ENCODE results near the gene MSI2.

Gene MSI2

GRCh38 chr17:57624386-57624785 is 368.1 kb downstream of the MSI2 start:
- H3K4me2 ChIP-seq (ENCODE audit: low read depth, low read length, poor library complexity, severe bottlenecking): no peak overlapping the region
- H3F3A ChIP-seq (ENCODE audit: low read depth): no peaks in the 10 kb centered on the region
- no peaks in the 10 kb centered on the region for H3K27me3 ChIP-seq (ENCODE audit: insufficient read depth, low read length, poor library complexity, severe bottlenecking)
- no peaks in the 10 kb centered on the region for H3K4me1 ChIP-seq (ENCODE audit: insufficient read depth, low read length, poor library complexity, severe bottlenecking)
- H3K4me3 ChIP-seq (ENCODE audit: low read length, poor library complexity, severe bottlenecking): no peak overlapping the region
- no peak overlapping the region for H2AFZ ChIP-seq (ENCODE audit: low read length)
- peaks cover 97% of the 10 kb centered on the region; the same call in 1 of the 2 replicates for H3K36me3 ChIP-seq (ENCODE audit: insufficient read depth, low read length)
- no peaks in the 10 kb centered on the region for H3K9me2 ChIP-seq (replicated peaks; ENCODE audit: low read depth, low read length)
- H3K9ac ChIP-seq (ENCODE audit: low read depth, low read length, poor library complexity, severe bottlenecking): no peak overlapping the region
- no peaks in the 10 kb centered on the region for H3K9me3 ChIP-seq (ENCODE audit: insufficient read depth, low read depth, low read length)
- peaks cover 5% of the 10 kb centered on the region for H4K20me1 ChIP-seq (ENCODE audit: insufficient read depth, low read length, poor library complexity, severe bottlenecking)
- TF ChIP-seq CTCF (conservative IDR thresholded peaks at IDR 0.05; ENCODE audit: low read length) (no peak), EZH2phosphoT487 (IDR thresholded peaks at IDR 0.05; ENCODE audit: borderline replicate concordance) (no peak)
- H3K79me2 ChIP-seq (ENCODE audit: insufficient read depth, low read length): no peaks in the 10 kb centered on the region

- no peaks in the 10 kb centered on the region for H3K9me2 ChIP-seq (replicated peaks; ENCODE audit: low read depth, low read length)
- TF ChIP-seq CTCF (conservative IDR thresholded peaks at IDR 0.05; ENCODE audit: low read length): no peak
- no peaks in the 10 kb centered on the region for H3K9me3 ChIP-seq (ENCODE audit: insufficient read depth, low read depth, low read length)
- H3K4me3 ChIP-seq (ENCODE audit: low read length, poor library complexity, severe bottlenecking): no peak overlapping the region
- no peaks in the 10 kb centered on the region for H3K27me3 ChIP-seq (ENCODE audit: insufficient read depth, low read length, poor library complexity, severe bottlenecking)
- H3F3A ChIP-seq (ENCODE audit: low read depth): no peaks in the 10 kb centered on the region
- H3K36me3 ChIP-seq (ENCODE audit: insufficient read depth, low read length): peaks cover 97% of the 10 kb centered on the region; the same call in 1 of the 2 replicates
- H3K4me1 ChIP-seq (ENCODE audit: insufficient read depth, low read length, poor library complexity, severe bottlenecking): no peaks in the 10 kb centered on the region
- no peaks in the 10 kb centered on the region for H3K79me2 ChIP-seq (ENCODE audit: insufficient read depth, low read length)
- H3K9ac ChIP-seq (ENCODE audit: low read depth, low read length, poor library complexity, severe bottlenecking): no peak overlapping the region
- no peak overlapping the region for H2AFZ ChIP-seq (ENCODE audit: low read length)
- H4K20me1 ChIP-seq (ENCODE audit: insufficient read depth, low read length, poor library complexity, severe bottlenecking): peaks cover 5% of the 10 kb centered on the region
- no peak overlapping the region for H3K4me2 ChIP-seq (ENCODE audit: low read depth, low read length, poor library complexity, severe bottlenecking)
Measured at GRCh38 chr17:57625511-57625910, 369.2 kb downstream of the MSI2 start.

- Histone ChIP-seq H3K36me3 (ENCODE audit: insufficient read depth, low read length) (peaks cover 97% of the 10 kb centered on the region; the same call in 1 of the 2 replicates), H3F3A (ENCODE audit: low read depth) (no peaks in the 10 kb centered on the region), H3K9me3 (ENCODE audit: insufficient read depth, low read depth, low read length) (no peaks in the 10 kb centered on the region), H3K79me2 (ENCODE audit: insufficient read depth, low read length) (no peaks in the 10 kb centered on the region), H3K4me1 (ENCODE audit: insufficient read depth, low read length, poor library complexity, severe bottlenecking) (no peaks in the 10 kb centered on the region), H3K4me2 (ENCODE audit: low read depth, low read length, poor library complexity, severe bottlenecking) (no peak overlapping the region), H3K9me2 (replicated peaks; ENCODE audit: low read depth, low read length) (no peaks in the 10 kb centered on the region), H4K20me1 (ENCODE audit: insufficient read depth, low read length, poor library complexity, severe bottlenecking) (peaks cover 5% of the 10 kb centered on the region), H2AFZ (ENCODE audit: low read length) (no peak overlapping the region), H3K4me3 (ENCODE audit: low read length, poor library complexity, severe bottlenecking) (no peak overlapping the region), H3K27me3 (ENCODE audit: insufficient read depth, low read length, poor library complexity, severe bottlenecking) (no peaks in the 10 kb centered on the region), H3K9ac (ENCODE audit: low read depth, low read length, poor library complexity, severe bottlenecking) (no peak overlapping the region)
- no peak for TF ChIP-seq EZH2phosphoT487 (IDR thresholded peaks at IDR 0.05; ENCODE audit: borderline replicate concordance)
- no peak for TF ChIP-seq CTCF (conservative IDR thresholded peaks at IDR 0.05; ENCODE audit: low read length)
Measured at GRCh38 chr17:57625957-57626356, 369.6 kb downstream of the MSI2 start.
